HL-60 (cell line): ENCODE measurements around the gene CFAP221.

Experiments
- DNase-seq, 2 experiments: peaks; one replicate each; pipeline ENCODE4 v3.0.0-alpha.2; 2010 to 2020; ENCODE audit warnings: low read depth in 1 of 2, low spot score in 1 of 2
- H3K27ac ChIP-seq: fragments of 250-450 bp; sonication (Bioruptor Pico); replicated peaks from 2 replicates; pipeline ENCODE4 v1.5.1; 2020; ENCODE audit warnings: mild to moderate bottlenecking, moderate library complexity
- H3K27me3 ChIP-seq: fragments of 250-450 bp; sonication (Bioruptor Pico); 2 replicates; pipeline ENCODE4 v1.5.1; 2021; ENCODE audit warnings: mild to moderate bottlenecking, moderate library complexity; ENCODE audit not compliant: insufficient read depth, poor library complexity, severe bottlenecking
- H3K4me3 ChIP-seq: replicated peaks from 2 replicates; pipeline ENCODE4 v1.5.1; 2011; ENCODE audit warnings: mild to moderate bottlenecking, control low read depth, low read length; ENCODE audit not compliant: insufficient read depth
- CTCF ChIP-seq: IDR thresholded peaks from one replicate; pipeline ENCODE4 v1.5.1; 2011; ENCODE audit warnings: low read length, control low read depth, inconsistent platforms; ENCODE audit not compliant: insufficient read depth
- GABPA ChIP-seq: IDR thresholded peaks from 2 replicates; pipeline ENCODE4 v1.6.1; 2012; ENCODE audit warnings: low read depth
- POLR2AphosphoS5 ChIP-seq: IDR thresholded peaks from 2 replicates; pipeline ENCODE4 v1.6.1; 2012; ENCODE audit warnings: low read depth
- REST ChIP-seq: IDR thresholded peaks from 2 replicates; pipeline ENCODE4 v1.6.1; 2012; ENCODE audit warnings: low read depth; ENCODE audit not compliant: insufficient replicate concordance
- SPI1 ChIP-seq: IDR thresholded peaks from 2 replicates; pipeline ENCODE4 v1.6.1; 2012; ENCODE audit warnings: low read depth, mild to moderate bottlenecking, borderline replicate concordance

CFAP221 gene

GRCh38 chr2:119552902-119553301, 8.7 kb downstream of the CFAP221 start:
- no peak for DNase-seq
- Histone ChIP-seq H3K27ac (no peak overlapping the region), H3K4me3 (no peak overlapping the region), H3K27me3 (no peaks in the 10 kb centered on the region)
- TF ChIP-seq SPI1 (no peak), GABPA (no peak), CTCF (no peak), REST (no peak), POLR2AphosphoS5 (no peak)

- DNase-seq = no peak
- TF ChIP-seq POLR2AphosphoS5 = no peak
- no peaks in the 10 kb centered on the region for H3K27me3 ChIP-seq
Observed at GRCh38 chr2:119553687-119554344, 9.6 kb downstream of the CFAP221 start.

GRCh38 chr2:119565481-119565880, 21.2 kb downstream of the CFAP221 start:
- TF ChIP-seq SPI1 = no peak
- TF ChIP-seq GABPA = no peak
- no peak for TF ChIP-seq CTCF
- TF ChIP-seq REST = no peak
- no peak for TF ChIP-seq POLR2AphosphoS5
- Histone ChIP-seq H3K27me3 (no peaks in the 10 kb centered on the region), H3K27ac (no peak overlapping the region), H3K4me3 (no peak overlapping the region)
- DNase-seq = no peak

More at GRCh38 chr2:119553687-119554344, 9.6 kb downstream of the CFAP221 start:
- no peak overlapping the region for H3K4me3 ChIP-seq
- H3K27ac ChIP-seq = no peak overlapping the region

- Histone ChIP-seq H3K27me3 (no peaks in the 10 kb centered on the region), H3K4me3 (no peak overlapping the region), H3K27ac (no peak overlapping the region)
- no peak for DNase-seq
- no peak for TF ChIP-seq CTCF
- TF ChIP-seq SPI1 = no peak
- no peak for TF ChIP-seq POLR2AphosphoS5
Observed at GRCh38 chr2:119567292-119567691, 23.0 kb downstream of the CFAP221 start.
